GM19193 (cell line): ENCODE results near the gene ATXN8OS.

Source experiments
- POLR2A ChIP-seq: IDR thresholded peaks from 4 replicates; pipeline ENCODE4 v1.6.1; 2011; ENCODE audit not compliant: insufficient read depth, insufficient read length; ENCODE audit errors: extremely low read depth

ATXN8OS gene

DNA sequence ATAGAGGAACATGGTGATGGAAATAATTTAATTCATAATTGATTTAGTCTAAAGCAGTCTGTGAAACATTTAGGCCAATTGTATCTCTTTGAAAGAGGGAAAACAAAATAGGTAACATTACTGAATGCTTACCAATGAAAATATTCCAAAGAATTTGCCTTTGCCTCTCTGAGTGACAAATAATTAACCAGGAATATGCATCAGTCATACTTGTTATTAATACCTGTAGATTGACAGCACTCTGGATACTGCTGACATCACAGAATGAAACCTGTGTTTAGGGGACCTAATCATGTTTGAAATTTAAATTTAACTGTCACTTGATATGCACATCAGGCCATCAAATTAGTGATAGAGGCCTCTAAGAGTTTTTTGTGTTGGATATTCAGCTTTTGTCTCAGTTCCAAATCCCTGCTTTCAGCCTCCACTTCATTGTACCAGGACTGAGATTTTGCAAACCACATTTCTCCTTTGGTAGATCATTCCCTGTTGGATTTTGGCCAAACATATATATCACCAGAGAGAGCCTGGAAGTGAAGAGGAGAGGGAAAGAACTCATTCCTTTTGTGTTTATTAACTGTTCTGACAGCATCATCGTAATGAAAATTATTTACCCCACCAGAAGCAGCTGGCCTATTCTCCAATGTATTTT is 65.4 kb downstream of the ATXN8OS start:
- TF ChIP-seq POLR2A, result no peak

DNA sequence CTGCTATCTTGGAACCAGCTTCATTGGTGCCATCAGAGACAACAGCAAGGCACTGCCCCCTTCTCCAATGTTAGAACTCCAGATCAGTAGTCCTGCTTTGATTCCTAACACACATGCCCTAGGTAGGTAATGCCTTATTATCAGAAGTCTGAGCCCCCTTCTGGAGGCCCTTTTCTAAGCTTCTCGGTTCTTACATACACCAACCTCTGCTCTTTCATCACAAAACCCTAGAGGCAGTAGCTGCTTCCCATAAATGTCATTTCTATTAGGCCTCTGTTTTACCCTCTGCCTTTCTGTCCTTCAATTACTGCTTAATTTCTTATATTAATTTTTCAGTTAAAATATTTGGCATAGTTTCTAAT is 66.0 kb downstream of the ATXN8OS start:
- TF ChIP-seq POLR2A, result no peak

DNA sequence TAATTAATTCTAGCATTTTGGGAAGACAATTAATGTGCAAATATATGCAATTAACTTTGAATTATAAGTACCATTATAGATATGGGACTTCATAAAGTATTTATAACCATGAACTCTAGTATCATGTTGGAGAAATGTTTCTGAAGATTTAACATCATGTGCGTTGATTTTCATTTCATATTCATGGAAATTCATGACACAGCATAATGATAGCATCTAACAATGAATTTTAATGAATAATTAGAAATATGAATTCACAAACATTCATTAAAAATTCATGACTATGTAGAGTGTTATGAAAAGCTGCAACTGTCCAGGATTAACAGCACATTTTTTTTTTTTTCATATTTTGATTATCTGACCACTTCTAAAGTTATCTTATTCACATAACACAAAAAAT is 70.7 kb downstream of the ATXN8OS start:
- no peak for TF ChIP-seq POLR2A
